Germinal center (tissue), 1 donor: Measurements from ENCODE around the gene NRTN.
A peak's percentile ranks its signal among the peaks of the same experiment; 100 is the strongest.
"Not testable (repeated sequence)": the region's sequence is repeated elsewhere in the genome, so short reads cannot be mapped to it uniquely, and the experiment has no call there.

ENCODE experiments used
- DNase-seq: peaks from one replicate; pipeline ENCODE4 v3.0.0; 2012; ENCODE audit warnings: mixed read lengths, low spot score

The NRTN gene

GRCh38 chr19:5804516-5805461 is at the start of gene NRTN:
NRTN (plus strand) TSS chr19:5805067; CDS start chr19:5824166, 19,099 bp downstream.
- DNase-seq: peak; percentile 83

GRCh38 chr19:5762608-5763217 is 42.2 kb upstream of the NRTN start:
- no peak for DNase-seq

GRCh38 chr19:5765220-5765619 is 39.6 kb upstream of the NRTN start:
- DNase-seq: no peak

GRCh38 chr19:5767949-5768348 is 36.9 kb upstream of the NRTN start:
- no peak for DNase-seq

GRCh38 chr19:5772416-5772815 is 32.5 kb upstream of the NRTN start:
- no peak for DNase-seq

GRCh38 chr19:5773276-5773675 is 31.6 kb upstream of the NRTN start:
- DNase-seq: no peak

GRCh38 chr19:5774921-5775320 is 29.9 kb upstream of the NRTN start:
- no peak for DNase-seq

GRCh38 chr19:5775668-5776309 is 29.1 kb upstream of the NRTN start:
- no peak for DNase-seq

GRCh38 chr19:5778402-5778801 is 26.5 kb upstream of the NRTN start:
- no peak for DNase-seq

- DNase-seq: not testable (repeated sequence)
These were observed 24.0 kb upstream of the NRTN start for GRCh38 chr19:5780916-5781315.

GRCh38 chr19:5782322-5782721 is 22.5 kb upstream of the NRTN start:
- DNase-seq: no peak

- DNase-seq: no peak
These were observed 21.6 kb upstream of the NRTN start for GRCh38 chr19:5782945-5783919.

GRCh38 chr19:5784581-5785147 is 20.2 kb upstream of the NRTN start, which contains the start of gene PRR22:
PRR22 (minus strand) TSS chr19:5784746; CDS start chr19:5784660, 86 bp downstream.
- no peak for DNase-seq

GRCh38 chr19:5785423-5785822 is 19.4 kb upstream of the NRTN start:
- no peak for DNase-seq

- DNase-seq: no peak
These were observed 18.1 kb upstream of the NRTN start for GRCh38 chr19:5786593-5787408.

- no peak for DNase-seq
These were observed 17.3 kb upstream of the NRTN start for GRCh38 chr19:5787409-5788182.

- DNase-seq: no peak
These were observed 16.4 kb upstream of the NRTN start for GRCh38 chr19:5788422-5788821.

- DNase-seq: no peak
These were observed 15.5 kb upstream of the NRTN start for GRCh38 chr19:5789351-5789761.

- no peak for DNase-seq
These were observed 14.8 kb upstream of the NRTN start for GRCh38 chr19:5789886-5790558.
